ENCODE measurements around the gene NPFFR1.

The NPFFR1 gene

DNA sequence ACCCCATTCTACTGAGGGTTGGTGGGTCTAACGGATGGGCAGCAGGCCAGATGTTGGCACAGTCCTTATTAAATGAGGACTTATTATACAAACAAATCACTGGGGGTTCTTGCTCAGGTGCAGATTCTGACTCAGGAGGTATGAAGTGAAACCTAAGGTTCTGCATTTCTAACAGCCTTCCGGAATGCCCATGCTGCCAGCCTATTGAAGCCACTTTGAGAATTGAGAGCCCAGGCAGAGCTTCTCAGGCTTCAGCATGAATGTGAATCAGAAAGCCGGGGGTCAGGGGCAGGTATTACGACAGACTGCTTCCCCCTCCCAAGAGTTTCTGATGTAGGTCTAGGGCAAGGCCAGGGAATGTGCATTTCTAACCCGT, 34.1 kb upstream of the NPFFR1 start:
- no peak overlapping the region for H3K14ac ChIP-seq (ENCODE audit: low read length)
- no peak overlapping the region for H3K4ac ChIP-seq (ENCODE audit: low read depth, low read length)
- no peak for DNase-seq
- no peak overlapping the region for H2AFZ ChIP-seq (ENCODE audit: insufficient read depth, low read length, poor library complexity)
- H3K18ac ChIP-seq (ENCODE audit: low read length) = no peak overlapping the region
- WGBS (ENCODE audit: extremely low coverage, insufficient coverage, insufficient read length) = no CpG with 5 or more reads among the region's 5 CpGs
- no peaks in the 10 kb centered on the region for H3K79me1 ChIP-seq (ENCODE audit: low read length)
- no peaks in the 10 kb centered on the region for H3K79me2 ChIP-seq (ENCODE audit: control insufficient read depth, insufficient read depth, low read length, poor library complexity)
- no peak overlapping the region for H4K91ac ChIP-seq (ENCODE audit: low read depth, low read length)
- no peaks in the 10 kb centered on the region for H3K36me3 ChIP-seq (ENCODE audit: control insufficient read depth in 1 of 2, insufficient read depth in 2 of 2, low read length in 2 of 2)
- H2BK12ac ChIP-seq (ENCODE audit: low read length) = no peak overlapping the region
- no peak overlapping the region for H4K8ac ChIP-seq (ENCODE audit: low read depth, low read length)
- H3K27me3 ChIP-seq (ENCODE audit: insufficient read depth, low read length) = no peaks in the 10 kb centered on the region
- no peaks in the 10 kb centered on the region for H3K9me3 ChIP-seq (ENCODE audit: insufficient read depth, low read depth, low read length)
- H3K4me2 ChIP-seq (ENCODE audit: low read length) = no peak overlapping the region
- no peak overlapping the region for H2BK5ac ChIP-seq (ENCODE audit: low read depth, low read length, poor library complexity)
- no peak overlapping the region for H3K23ac ChIP-seq (ENCODE audit: low read length)
- H2BK120ac ChIP-seq (ENCODE audit: insufficient read depth, low read length, poor library complexity) = no peak overlapping the region
- no peak overlapping the region for H3K9ac ChIP-seq (ENCODE audit: low read length)
- H3K4me1 ChIP-seq (ENCODE audit: control insufficient read depth in 1 of 2, insufficient read depth in 2 of 2, low read length in 2 of 2) = no peaks in the 10 kb centered on the region
- H4K12ac ChIP-seq (ENCODE audit: low read depth, low read length) = no peak overlapping the region
- no peak overlapping the region for H3K4me3 ChIP-seq (ENCODE audit: low read depth, low read length)
- H2AK5ac ChIP-seq (ENCODE audit: low read length) = no peak overlapping the region
- H3K27ac ChIP-seq (ENCODE audit: low read depth, low read length) = no peak overlapping the region

DNA sequence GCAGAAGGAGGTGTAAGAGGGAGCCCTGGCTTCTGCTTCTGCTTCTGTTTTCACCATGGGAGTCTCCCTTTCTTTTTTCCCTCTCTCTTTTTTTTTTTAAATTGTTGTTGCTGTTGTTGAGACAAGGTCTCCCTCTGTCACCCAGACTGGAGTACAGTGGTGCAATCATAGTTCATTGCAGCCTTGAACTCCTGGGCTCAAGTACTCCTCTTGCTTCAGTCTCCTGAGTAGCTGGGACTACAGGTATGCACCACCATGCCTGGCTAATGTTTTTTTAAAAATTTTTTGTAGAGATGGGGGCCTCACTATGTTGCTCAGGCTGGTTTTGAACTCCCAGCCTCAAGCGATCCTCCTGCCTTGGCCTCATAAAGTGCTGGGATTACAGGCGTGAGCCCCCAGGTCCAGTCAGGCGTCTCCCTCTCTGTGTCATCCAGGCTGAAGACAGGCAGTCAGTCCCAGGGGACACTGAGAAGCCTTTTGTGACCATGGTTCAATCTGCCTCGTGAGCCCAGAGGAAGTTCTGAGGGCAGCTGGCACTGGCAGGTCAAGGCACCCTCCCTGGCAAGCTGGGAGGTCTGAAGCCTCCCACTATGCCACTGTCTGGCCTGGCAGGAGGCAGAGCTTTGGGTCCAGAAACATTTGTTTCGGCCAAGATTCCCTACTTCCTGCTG, 33.6 kb upstream of the NPFFR1 start:
- H3K79me2 ChIP-seq (ENCODE audit: control insufficient read depth, insufficient read depth, low read length, poor library complexity) = no peaks in the 10 kb centered on the region
- H3K4me2 ChIP-seq (ENCODE audit: low read length) = no peak overlapping the region
- H3K27ac ChIP-seq (ENCODE audit: low read depth, low read length) = no peak overlapping the region
- no peaks in the 10 kb centered on the region for H3K4me1 ChIP-seq (ENCODE audit: control insufficient read depth in 1 of 2, insufficient read depth in 2 of 2, low read length in 2 of 2)
- no CpG with 5 or more reads among the region's 5 CpGs for WGBS (ENCODE audit: extremely low coverage, insufficient coverage, insufficient read length)
- no peak overlapping the region for H4K91ac ChIP-seq (ENCODE audit: low read depth, low read length)
- H3K36me3 ChIP-seq (ENCODE audit: control insufficient read depth in 1 of 2, insufficient read depth in 2 of 2, low read length in 2 of 2) = no peaks in the 10 kb centered on the region
- no peak for DNase-seq
- H4K12ac ChIP-seq (ENCODE audit: low read depth, low read length) = no peak overlapping the region
- no peak overlapping the region for H3K18ac ChIP-seq (ENCODE audit: low read length)
- no peak overlapping the region for H2BK12ac ChIP-seq (ENCODE audit: low read length)
- no peak overlapping the region for H2AFZ ChIP-seq (ENCODE audit: insufficient read depth, low read length, poor library complexity)
- no peak overlapping the region for H2AK5ac ChIP-seq (ENCODE audit: low read length)
- H3K27me3 ChIP-seq (ENCODE audit: insufficient read depth, low read length) = no peaks in the 10 kb centered on the region
- no peak overlapping the region for H3K14ac ChIP-seq (ENCODE audit: low read length)
- no peaks in the 10 kb centered on the region for H3K79me1 ChIP-seq (ENCODE audit: low read length)
- no peak overlapping the region for H3K9ac ChIP-seq (ENCODE audit: low read length)
- H2BK120ac ChIP-seq (ENCODE audit: insufficient read depth, low read length, poor library complexity) = no peak overlapping the region
- H4K8ac ChIP-seq (ENCODE audit: low read depth, low read length) = no peak overlapping the region
- H3K4me3 ChIP-seq (ENCODE audit: low read depth, low read length) = no peak overlapping the region
- no peaks in the 10 kb centered on the region for H3K9me3 ChIP-seq (ENCODE audit: insufficient read depth, low read depth, low read length)
- H3K23ac ChIP-seq (ENCODE audit: low read length) = no peak overlapping the region
- no peak overlapping the region for H3K4ac ChIP-seq (ENCODE audit: low read depth, low read length)
- no peak overlapping the region for H2BK5ac ChIP-seq (ENCODE audit: low read depth, low read length, poor library complexity)

DNA sequence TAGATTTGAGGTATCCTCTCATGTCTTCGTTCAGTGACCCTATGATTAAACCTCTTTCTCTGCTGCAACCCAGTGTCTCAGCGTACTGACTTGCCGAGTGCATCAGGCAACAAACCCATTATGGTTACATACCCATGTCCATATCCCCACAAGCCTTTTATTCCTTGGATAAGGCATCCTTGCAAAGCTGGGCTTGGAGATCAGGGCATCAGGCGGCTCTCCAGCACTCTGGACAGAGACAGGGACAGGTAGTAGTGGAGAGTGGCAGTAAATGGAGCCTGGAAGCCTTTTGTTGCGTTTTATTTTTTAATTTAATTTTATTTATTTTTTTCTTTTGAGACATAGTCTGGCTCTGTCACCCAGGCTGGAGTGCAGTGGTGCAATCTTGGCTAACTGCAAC, 32.0 kb upstream of the NPFFR1 start:
- Histone ChIP-seq H3K9ac (ENCODE audit: low read length) (no peak overlapping the region), H3K36me3 (ENCODE audit: control insufficient read depth in 1 of 2, insufficient read depth in 2 of 2, low read length in 2 of 2) (no peaks in the 10 kb centered on the region), H2BK5ac (ENCODE audit: low read depth, low read length, poor library complexity) (no peak overlapping the region), H3K79me1 (ENCODE audit: low read length) (no peaks in the 10 kb centered on the region), H3K4me2 (ENCODE audit: low read length) (no peak overlapping the region), H2AFZ (ENCODE audit: insufficient read depth, low read length, poor library complexity) (no peak overlapping the region), H3K79me2 (ENCODE audit: control insufficient read depth, insufficient read depth, low read length, poor library complexity) (no peaks in the 10 kb centered on the region), H3K14ac (ENCODE audit: low read length) (no peak overlapping the region), H4K8ac (ENCODE audit: low read depth, low read length) (no peak overlapping the region), H2AK5ac (ENCODE audit: low read length) (no peak overlapping the region), H3K4ac (ENCODE audit: low read depth, low read length) (no peak overlapping the region), H3K23ac (ENCODE audit: low read length) (no peak overlapping the region), H2BK12ac (ENCODE audit: low read length) (no peak overlapping the region), H3K9me3 (ENCODE audit: insufficient read depth, low read depth, low read length) (no peaks in the 10 kb centered on the region), H3K18ac (ENCODE audit: low read length) (no peak overlapping the region), H3K27me3 (ENCODE audit: insufficient read depth, low read length) (no peaks in the 10 kb centered on the region), H4K91ac (ENCODE audit: low read depth, low read length) (no peak overlapping the region), H3K4me3 (ENCODE audit: low read depth, low read length) (no peak overlapping the region), H4K12ac (ENCODE audit: low read depth, low read length) (no peak overlapping the region), H3K27ac (ENCODE audit: low read depth, low read length) (no peak overlapping the region), H2BK120ac (ENCODE audit: insufficient read depth, low read length, poor library complexity) (no peak overlapping the region), H3K4me1 (ENCODE audit: control insufficient read depth in 1 of 2, insufficient read depth in 2 of 2, low read length in 2 of 2) (no peaks in the 10 kb centered on the region)
- WGBS (ENCODE audit: extremely low coverage, insufficient coverage, insufficient read length) = no CpG with 5 or more reads among the region's 5 CpGs
- peak in 1 of 2 donors; percentile 13 for DNase-seq

DNA sequence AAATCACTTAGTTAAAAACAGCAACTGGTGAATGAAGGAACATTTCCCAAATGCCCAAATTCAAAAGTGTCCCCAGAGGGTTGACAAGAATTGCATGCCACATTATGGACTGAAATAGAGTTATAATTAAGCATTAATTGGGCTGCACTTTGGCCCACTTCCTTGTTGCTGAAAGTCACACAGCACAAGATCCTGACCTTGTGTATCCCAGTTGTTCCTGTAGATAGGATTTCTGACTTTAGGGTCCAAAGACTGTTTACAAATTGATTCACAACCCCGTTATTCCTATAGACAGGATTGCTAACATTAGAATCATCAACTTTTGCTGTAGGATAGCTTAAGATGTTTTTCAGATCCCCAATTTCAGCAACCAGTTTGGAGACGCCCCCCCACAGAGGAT, 31.5 kb upstream of the NPFFR1 start:
- no peak overlapping the region for H2AFZ ChIP-seq (ENCODE audit: insufficient read depth, low read length, poor library complexity)
- no peak overlapping the region for H3K4me2 ChIP-seq (ENCODE audit: low read length)
- no CpG with 5 or more reads among the region's 2 CpGs for WGBS (ENCODE audit: extremely low coverage, insufficient coverage, insufficient read length)
- no peak overlapping the region for H2BK120ac ChIP-seq (ENCODE audit: insufficient read depth, low read length, poor library complexity)
- no peak overlapping the region for H3K27ac ChIP-seq (ENCODE audit: low read depth, low read length)
- H4K8ac ChIP-seq (ENCODE audit: low read depth, low read length) = no peak overlapping the region
- H3K36me3 ChIP-seq (ENCODE audit: control insufficient read depth in 1 of 2, insufficient read depth in 2 of 2, low read length in 2 of 2) = no peaks in the 10 kb centered on the region
- no peaks in the 10 kb centered on the region for H3K79me2 ChIP-seq (ENCODE audit: control insufficient read depth, insufficient read depth, low read length, poor library complexity)
- H4K91ac ChIP-seq (ENCODE audit: low read depth, low read length) = no peak overlapping the region
- no peak overlapping the region for H3K23ac ChIP-seq (ENCODE audit: low read length)
- H3K79me1 ChIP-seq (ENCODE audit: low read length) = no peaks in the 10 kb centered on the region
- no peak overlapping the region for H3K14ac ChIP-seq (ENCODE audit: low read length)
- no peak overlapping the region for H3K18ac ChIP-seq (ENCODE audit: low read length)
- H3K9ac ChIP-seq (ENCODE audit: low read length) = no peak overlapping the region
- no peak overlapping the region for H2BK5ac ChIP-seq (ENCODE audit: low read depth, low read length, poor library complexity)
- no peak overlapping the region for H4K12ac ChIP-seq (ENCODE audit: low read depth, low read length)
- no peak overlapping the region for H3K4ac ChIP-seq (ENCODE audit: low read depth, low read length)
- H2AK5ac ChIP-seq (ENCODE audit: low read length) = no peak overlapping the region
- H2BK12ac ChIP-seq (ENCODE audit: low read length) = no peak overlapping the region
- H3K4me3 ChIP-seq (ENCODE audit: low read depth, low read length) = no peak overlapping the region
- DNase-seq = no peak
- H3K27me3 ChIP-seq (ENCODE audit: insufficient read depth, low read length) = no peaks in the 10 kb centered on the region
- H3K4me1 ChIP-seq (ENCODE audit: control insufficient read depth in 1 of 2, insufficient read depth in 2 of 2, low read length in 2 of 2) = no peaks in the 10 kb centered on the region
- no peaks in the 10 kb centered on the region for H3K9me3 ChIP-seq (ENCODE audit: insufficient read depth, low read depth, low read length)
